ENCODE data around the gene CEP57L1.

DNA sequence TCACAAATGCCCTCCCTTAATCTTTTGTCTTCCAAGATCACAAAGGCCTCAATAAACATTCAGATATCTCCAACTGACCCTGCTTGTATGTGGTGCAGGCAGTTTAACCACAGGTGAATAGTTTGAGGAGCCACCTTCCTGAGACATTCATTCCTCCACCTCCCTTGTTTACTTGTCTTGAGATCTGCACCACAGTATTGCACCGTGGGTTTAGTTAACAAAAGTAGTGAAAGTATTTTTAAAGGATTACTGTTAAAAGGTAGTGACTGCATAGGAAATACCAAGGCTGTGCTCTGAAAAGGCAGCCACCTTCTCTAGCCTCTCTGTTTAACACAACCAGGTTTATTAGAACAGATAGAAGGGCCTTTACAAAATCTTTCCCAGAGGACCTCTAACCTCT lies 47.1 kb upstream of the CEP57L1 start:
- TF ChIP-seq CTCF (IDR thresholded peaks at IDR 0.05) (no peak), REST (IDR thresholded peaks at IDR 0.05; ENCODE audit: insufficient read depth in 1 of 2, low read depth in 2 of 2, low read length in 1 of 2) (no peak), SIN3A (IDR thresholded peaks at IDR 0.05; ENCODE audit: borderline replicate concordance, insufficient read depth, low read depth, low read length) (no peak), POLR2AphosphoS5 (IDR thresholded peaks at IDR 0.05; ENCODE audit: low read depth, low read length) (no peak), TCF7L2 (IDR thresholded peaks at IDR 0.05; ENCODE audit: low read depth, low read length) (no peak)

Measured in Panc1 (cell line).